Measurements from ENCODE around the gene CWH43. TPM values are rescaled to one million over a fixed set of nuclear protein-coding genes. Genes with fewer than 3 reads are reported as not detected.
"Not testable (repeated sequence)": the region's sequence is repeated elsewhere in the genome, so short reads cannot be mapped to it uniquely, and the experiment has no call there.

CWH43 gene
- total RNA-seq, 1 donor from 2014 or later, result 25.1 TPM

GRCh38 chr4:49097071-49097470 lies 111.0 kb downstream of the CWH43 start:
- DNase-seq, result not testable (repeated sequence)

GRCh38 chr4:49097505-49097904 lies 111.4 kb downstream of the CWH43 start:
- DNase-seq, result not testable (repeated sequence)

GRCh38 chr4:49098034-49098759 lies 112.1 kb downstream of the CWH43 start:
- not testable (repeated sequence) for DNase-seq

- not testable (repeated sequence) for DNase-seq
These were observed 113.9 kb downstream of the CWH43 start for GRCh38 chr4:49099831-49100444.

- not testable (repeated sequence) for DNase-seq
These were observed 116.3 kb downstream of the CWH43 start for GRCh38 chr4:49102344-49102898.

- DNase-seq, result not testable (repeated sequence)
These were observed 117.5 kb downstream of the CWH43 start for GRCh38 chr4:49103436-49104136.

GRCh38 chr4:49104231-49104930 lies 118.3 kb downstream of the CWH43 start:
- DNase-seq, result not testable (repeated sequence)

- not testable (repeated sequence) for DNase-seq
These were observed 119.3 kb downstream of the CWH43 start for GRCh38 chr4:49105248-49105904.

- DNase-seq, result not testable (repeated sequence)
These were observed 121.2 kb downstream of the CWH43 start for GRCh38 chr4:49107262-49107661.

- not testable (repeated sequence) for DNase-seq
These were observed 122.3 kb downstream of the CWH43 start for GRCh38 chr4:49108183-49108978.

- DNase-seq, result not testable (repeated sequence)
These were observed 123.6 kb downstream of the CWH43 start for GRCh38 chr4:49109567-49110166.

GRCh38 chr4:49110579-49110978 lies 124.5 kb downstream of the CWH43 start:
- DNase-seq, result not testable (repeated sequence)

Small RNA genes lying within 50 kb of the gene (small RNA-seq; reads per million reads assigned to genes)
- not detected for gene AC020593.1 (ENCODE audit: low replicate concordance)

Other genes starting within 250 kb of the CWH43 start
- gene FRYL, start 206.0 kb upstream of the CWH43 start, total RNA-seq, result 96.3 TPM
- 83.2 TPM for gene OCIAD1, start 155.2 kb upstream of the CWH43 start, total RNA-seq
- 16.3 TPM for gene OCIAD2, start 79.5 kb upstream of the CWH43 start, total RNA-seq

Data from skin of body (tissue), 3 donors.